SIG-M5 treated with dmso at 0.1 percent for 504 hours (cell line): Measurements from ENCODE around the gene UNC93B1.

Source experiments
- DNase-seq: peaks from one replicate; lab custom pipeline; 2025; ENCODE audit not compliant: unreplicated experiment; lab: John Stamatoyannopoulos, UW

Gene UNC93B1

GRCh38 chr11:68011051-68011943, 7.4 kb upstream of the UNC93B1 start:
- DNase-seq: peak; percentile 51

GRCh38 chr11:68010090-68011041, 6.5 kb upstream of the UNC93B1 start, which contains the start of gene ALDH3B1:
TSS of gene ALDH3B1 (plus strand) at chr11:68010327. CDS start at chr11:68015298, 4,971 bp downstream.
- DNase-seq: peak; percentile 91

DNA sequence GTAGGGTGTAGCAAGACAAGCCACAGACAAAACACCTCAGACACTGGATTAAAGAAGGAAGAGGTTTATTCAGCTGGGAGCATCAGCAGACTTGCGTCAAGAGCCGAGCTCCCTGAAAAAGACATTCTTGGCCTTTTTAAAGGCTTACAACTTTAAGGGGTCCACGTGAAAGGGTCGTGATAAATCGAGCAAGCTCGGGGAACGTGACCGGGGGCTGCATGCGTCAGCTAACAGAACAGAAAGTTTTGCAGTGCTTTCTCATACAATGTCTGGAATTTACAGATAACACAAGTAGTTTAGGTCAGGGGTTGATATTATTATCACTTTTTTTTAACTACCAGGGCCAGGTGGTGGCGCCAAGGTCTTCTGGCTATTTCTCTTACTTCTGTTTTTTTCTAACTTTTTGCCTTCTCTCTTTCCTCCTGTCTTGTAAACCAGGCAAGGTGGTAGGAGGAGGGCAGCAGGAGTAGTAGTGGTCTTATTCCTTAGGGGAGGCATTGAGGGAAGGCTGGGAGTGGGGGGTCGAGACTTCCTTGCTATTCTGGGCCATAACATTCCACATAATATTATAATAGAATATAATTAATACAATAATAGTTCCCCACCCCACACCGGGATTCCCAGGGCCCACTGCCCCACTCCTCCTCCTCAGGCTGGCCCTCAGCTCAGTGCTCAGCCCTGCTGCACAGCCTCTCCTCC, 5.6 kb upstream of the UNC93B1 start:
- DNase-seq: peak; percentile 51

DNA sequence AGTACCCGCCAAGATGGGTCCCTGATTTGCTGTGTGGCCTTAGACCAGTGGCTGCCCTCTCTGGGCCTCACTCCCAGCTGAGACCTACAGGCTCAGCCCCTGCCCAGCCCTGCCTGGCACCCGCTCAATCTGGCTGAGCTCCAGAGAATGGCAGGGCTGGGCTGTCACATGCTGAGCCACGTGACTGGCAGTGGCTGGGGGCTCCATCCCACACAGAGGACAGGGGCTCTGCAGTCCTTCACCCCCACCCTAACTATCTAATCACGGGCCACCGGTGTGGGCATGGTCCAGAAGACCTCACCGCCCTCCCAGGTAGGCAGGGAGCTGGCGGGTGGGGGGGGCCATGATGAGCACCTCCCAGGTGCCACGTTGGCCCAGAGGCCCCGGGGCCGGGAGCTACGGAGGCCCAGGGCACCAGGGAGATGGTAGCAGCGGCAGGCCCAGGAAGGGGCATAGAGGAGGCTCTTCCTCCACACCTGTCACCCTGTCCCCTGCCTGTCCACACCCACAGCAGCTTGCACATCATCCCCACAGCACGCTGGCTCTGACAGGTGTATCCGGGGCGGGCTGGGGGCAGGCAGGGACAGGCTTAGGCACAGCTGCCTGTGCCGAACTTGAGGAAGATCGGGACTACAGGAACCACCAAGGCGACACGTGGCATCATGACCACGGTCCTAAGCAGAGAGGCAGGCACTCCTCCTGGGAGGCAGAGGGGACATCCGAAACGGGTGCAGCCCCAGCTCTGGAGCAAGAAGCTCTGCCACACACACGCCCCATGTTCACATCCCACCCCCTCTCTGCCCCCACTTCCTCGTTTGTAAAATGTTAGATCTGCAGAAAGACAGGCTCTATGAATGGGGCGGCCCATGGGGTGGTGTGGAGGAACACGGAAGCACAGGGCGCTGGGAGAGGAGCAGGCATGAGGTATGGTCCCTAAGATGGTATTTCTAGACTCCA, 4.8 kb upstream of the UNC93B1 start:
- DNase-seq: peak; percentile 78

DNA sequence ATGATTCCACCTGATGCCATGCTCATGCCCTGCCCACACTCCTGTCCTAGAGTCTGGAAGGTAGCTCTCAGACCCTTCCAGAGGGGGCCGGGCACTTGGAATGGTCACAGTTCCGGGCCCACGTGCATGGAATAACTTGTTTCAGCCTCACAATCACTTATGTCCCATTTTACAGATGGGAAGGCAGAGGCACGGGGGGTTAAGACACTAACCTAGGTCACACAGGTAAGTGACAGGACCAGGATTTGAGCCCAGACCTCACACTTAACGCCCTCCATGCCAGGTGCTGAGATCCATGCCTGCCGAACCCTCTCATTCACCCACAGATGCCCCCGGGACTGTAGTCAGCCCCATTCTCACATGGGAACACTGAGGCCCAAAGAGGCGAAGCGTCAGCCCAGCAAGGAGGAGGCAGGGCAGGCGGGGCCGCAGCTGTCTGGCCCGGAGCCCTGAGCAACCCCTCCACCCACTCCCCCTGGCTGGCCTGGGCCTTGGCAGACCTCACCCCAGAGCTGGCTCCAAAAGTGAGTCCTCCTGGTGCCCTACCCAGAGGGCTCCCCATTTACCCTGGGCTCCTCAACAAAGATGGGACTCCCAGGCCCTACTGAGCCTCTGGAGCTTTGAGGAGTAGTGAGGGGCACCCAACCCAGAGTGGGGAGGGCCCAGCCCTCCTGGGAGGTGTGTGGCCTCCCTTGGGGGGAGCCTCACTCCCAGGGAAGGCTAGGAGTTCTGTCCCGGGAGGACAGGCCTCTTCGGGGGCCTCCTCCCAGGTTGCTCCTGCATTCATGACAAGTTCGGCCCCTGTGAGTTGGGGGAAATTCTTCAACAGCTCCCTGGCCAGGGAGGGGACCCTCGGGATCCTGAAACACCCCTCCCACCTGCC, 3.8 kb upstream of the UNC93B1 start:
- no peak for DNase-seq

GRCh38 chr11:68006606-68007166, 2.8 kb upstream of the UNC93B1 start:
- DNase-seq: no peak

GRCh38 chr11:68004551-68005335, 846 bp upstream of the UNC93B1 start:
- DNase-seq: no peak

DNA sequence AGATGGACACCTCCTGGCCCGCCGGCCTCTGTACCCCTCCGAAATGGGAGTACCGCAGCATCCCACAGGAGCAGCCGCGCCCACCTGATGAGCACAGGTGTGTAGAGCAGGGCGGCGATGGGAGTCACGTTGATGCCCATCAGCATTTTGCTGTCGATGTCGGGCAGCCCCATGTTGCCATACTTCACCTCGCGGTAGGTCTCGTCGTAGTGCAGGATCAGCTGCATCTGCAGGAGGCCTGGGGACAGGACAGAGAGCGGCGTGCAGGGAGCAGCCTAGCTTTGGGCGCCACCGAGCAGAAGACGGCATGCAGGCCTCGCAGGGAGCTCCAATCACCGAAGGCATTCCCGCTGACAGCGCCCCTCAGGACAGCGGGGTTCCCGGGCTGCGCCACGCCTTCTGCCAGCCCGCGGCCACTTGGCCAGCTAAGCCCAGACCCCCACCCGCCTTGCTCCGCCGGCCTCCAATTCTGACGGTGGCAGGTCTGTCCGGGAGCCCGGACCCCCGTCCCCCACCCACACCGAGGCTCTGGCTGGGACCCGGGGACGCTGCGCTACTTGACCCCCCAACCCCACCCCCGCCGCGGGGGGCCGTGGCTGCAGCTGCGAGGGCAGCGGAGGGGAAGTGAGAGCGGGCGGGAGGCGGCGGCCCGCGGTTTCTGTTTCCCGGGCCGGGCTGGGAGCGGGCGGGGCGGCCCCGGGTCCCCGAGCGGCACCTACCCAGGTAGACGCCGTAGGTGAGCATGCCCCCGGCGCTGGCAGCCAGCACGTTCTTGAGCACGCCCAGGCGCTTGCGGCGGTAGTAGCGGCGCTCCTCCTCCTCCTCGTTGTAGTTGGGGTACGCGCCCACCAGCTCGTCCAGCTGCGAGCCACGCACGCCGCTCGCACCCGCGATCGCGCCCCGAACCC, 705 bp downstream of the UNC93B1 start:
- peak; percentile 53 for DNase-seq

DNA sequence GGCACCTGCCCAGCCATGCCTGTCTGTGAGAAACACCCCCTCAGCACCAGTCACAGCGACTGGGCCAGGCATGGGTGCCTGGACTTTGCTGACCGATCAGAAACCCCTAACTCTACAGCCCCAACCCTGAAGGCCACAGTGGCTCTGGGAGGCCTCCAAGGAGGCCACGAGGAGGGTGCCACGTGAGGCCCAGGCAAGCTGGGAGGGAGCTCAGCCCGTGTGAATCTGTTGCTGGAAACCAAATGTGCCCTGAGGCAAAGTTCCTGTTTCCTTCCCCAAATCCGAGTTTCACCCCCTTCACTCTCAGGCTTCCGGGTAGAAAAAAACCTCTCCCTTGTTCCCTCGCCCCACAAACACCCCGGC, 1.3 kb downstream of the UNC93B1 start:
- peak; percentile 87 for DNase-seq

- DNase-seq: no peak
Measured at GRCh38 chr11:67999704-68000103, 4.2 kb downstream of the UNC93B1 start.

DNA sequence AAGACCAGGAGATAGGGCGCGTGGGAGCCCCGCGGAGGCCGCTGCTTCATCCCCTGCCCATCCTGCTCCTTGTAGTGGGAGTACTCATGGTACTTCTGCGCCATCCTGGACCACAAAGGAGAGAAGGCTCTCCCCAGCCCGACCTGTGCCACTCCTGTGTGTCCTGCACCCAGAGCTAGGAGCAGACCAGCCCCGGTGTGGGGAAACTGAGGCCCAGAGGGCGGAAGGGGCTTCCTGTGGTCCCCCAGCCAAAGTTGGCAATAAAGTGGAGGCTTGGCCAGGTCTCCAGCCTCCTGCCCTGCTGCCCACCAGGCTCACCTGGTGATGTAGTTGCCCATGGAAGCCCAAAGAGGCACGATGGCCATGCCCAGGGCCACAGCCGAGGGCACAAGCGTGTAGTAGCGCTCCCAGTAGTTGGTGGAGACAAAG, 4.7 kb downstream of the UNC93B1 start:
- no peak for DNase-seq

DNA sequence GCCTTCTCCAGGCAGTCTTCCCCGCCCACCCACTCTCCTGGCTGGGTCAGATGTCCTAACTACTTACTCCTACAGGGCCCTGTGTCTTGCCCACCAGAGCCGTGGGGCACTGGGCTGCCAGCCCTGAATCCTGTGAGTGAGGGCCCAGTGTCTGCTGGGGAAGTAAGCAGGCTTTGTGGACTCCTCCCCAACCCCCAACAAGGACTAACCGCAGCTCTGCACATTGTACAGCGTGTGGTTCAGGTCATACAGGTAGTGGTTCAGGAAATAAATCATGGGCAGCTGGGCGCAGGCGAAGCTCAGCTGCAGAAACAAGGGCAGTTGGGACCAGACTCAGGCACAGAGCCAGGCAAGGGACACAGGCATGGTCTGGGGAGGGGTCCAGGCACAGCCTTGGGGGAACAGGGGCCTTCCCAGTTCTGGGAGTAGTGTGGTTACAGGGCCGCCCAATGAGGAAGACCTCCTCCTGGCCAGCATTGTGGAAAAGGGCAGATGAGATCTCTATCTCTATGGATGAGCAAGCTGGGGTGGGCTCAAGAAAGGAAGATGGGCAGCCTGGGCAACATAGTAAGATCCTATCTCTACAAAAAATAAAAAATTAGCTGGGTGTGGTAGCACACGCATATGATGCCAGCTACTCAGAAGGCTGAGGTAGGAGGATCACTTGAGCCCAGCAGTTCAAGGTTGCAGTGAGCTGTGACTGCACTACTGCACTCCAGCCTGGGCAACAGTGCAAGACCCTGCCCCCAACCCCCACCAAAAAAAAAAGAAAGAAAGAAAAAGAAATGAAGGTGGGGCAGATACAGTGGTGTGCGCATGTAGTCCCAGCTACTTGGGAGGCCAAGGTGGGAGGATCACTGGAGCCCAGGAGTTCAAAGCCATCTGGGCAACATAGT, 5.5 kb downstream of the UNC93B1 start:
- no peak for DNase-seq

GRCh38 chr11:67997475-67997921, 6.4 kb downstream of the UNC93B1 start:
- no peak for DNase-seq

- DNase-seq: peak; percentile 64
Measured at GRCh38 chr11:67996622-67997474, 7.0 kb downstream of the UNC93B1 start.

GRCh38 chr11:67996051-67996450, 7.8 kb downstream of the UNC93B1 start:
- DNase-seq: no peak
